GM19351 (cell line): ENCODE results near the gene PROSER2.
"Not testable (repeated sequence)": the region's sequence is repeated elsewhere in the genome, so short reads cannot be mapped to it uniquely, and the experiment has no call there.

ENCODE experiments used
- ATAC-seq: cut with Tn5 transposase; IDR thresholded peaks from one replicate; pipeline ENCODE4 v1.9.1; 2021; ENCODE audit warnings: mild to moderate bottlenecking, moderate library complexity; ENCODE audit not compliant: unreplicated experiment

PROSER2 gene

GRCh38 chr10:11832042-11832441 lies 8.9 kb downstream of the PROSER2 start:
- no peak for ATAC-seq

GRCh38 chr10:11835061-11835460 lies 11.9 kb downstream of the PROSER2 start:
- no peak for ATAC-seq

GRCh38 chr10:11835704-11836103 lies 12.5 kb downstream of the PROSER2 start:
- ATAC-seq = no peak

DNA sequence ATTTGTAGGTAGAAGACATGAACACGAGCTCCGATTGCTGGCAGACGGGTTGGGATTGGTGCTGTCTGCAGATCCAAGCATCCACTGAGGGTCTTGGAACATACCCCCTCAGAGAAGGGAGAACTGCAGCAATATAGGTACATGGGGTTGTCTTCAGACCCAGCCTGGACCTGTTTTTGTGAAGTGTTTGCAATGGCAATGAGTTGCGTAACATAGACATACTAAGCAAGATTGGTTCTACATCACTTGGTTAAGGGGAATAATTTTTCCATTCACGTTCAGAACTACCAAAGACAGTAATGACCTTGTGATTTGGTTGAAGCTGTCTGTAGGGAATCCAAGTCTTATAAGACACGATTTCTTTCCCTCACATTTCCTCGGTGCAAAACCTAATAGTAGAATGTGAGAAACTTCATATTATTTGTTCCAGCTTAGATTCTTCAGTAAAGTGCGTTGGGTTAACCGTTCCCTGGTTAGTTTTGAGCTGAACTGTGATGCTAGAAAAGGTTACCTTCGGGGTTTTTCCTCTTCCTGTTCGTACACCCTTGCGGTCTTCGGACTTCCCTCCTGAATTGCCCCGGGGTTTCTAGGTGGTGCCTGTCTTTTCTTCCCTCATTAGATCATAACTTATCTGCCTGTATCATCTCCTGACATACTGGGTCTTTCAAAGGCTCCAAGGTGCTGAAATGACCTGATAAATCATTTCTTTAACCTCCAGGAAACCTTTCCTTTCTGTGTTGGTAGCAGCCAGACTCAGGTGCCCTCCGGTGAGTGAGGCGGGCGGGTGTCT lies 14.4 kb downstream of the PROSER2 start:
- ATAC-seq = no peak

- ATAC-seq = no peak
Measured at GRCh38 chr10:11838298-11838852, 15.2 kb downstream of the PROSER2 start.

- no peak for ATAC-seq
Measured at GRCh38 chr10:11841375-11841774, 18.2 kb downstream of the PROSER2 start.

DNA sequence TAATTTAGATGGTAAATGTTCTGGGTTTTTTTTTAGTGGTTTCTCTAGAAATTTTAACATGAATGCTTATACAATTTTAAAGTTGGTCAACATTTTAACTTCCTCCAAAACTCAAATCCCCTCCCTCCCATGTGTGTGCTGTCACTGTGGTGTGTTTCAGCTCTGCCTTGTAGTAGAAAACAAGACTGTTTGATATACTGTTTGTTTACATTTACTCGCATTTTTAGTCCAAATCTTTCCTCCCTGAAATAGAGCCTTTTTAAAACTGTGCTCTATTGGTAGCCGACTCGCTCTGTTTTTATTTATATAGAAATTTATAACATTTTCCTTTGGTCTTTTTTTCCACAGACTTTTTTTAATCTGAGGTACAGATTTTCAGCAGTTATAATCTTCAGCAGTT lies 19.3 kb downstream of the PROSER2 start:
- ATAC-seq = no peak

DNA sequence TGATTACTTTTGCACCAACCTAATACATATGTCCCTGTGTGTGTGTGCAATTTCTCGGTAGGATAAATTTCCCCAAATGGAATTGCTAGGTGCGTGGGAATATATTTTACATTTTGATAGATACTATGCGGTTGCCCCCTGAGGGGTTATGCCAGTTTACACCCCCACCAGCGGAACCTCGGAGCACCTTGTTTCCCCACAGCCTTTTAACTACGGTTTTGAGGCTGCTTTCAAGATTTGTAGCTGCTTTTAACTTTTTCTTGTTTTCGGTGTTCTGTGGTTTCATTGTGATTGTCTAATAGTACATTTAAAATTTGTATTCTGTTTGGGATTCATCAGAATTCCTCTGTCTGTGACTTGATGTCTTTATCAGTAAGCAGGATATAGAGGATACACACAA lies 22.0 kb downstream of the PROSER2 start:
- ATAC-seq = no peak

DNA sequence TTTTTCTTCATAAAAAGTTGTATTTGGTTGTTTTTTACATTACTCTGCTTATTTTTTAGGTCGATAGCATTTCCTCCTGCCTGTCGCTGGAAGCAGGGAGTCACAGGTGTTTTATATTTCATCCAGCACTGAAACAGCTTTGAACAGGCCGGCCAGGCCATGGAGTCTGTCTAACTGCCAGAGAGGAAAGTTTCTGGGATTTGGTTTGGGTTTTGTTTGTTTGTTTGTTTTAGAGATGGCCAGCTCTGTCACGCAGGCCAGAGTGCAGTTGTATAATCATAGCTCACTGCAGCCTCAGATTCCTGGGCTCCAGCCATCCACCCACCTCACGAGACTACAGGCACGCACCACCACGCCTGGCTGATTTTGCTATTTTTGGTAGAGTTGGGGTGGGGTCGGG lies 23.4 kb downstream of the PROSER2 start:
- ATAC-seq = no peak

- ATAC-seq = no peak
Measured at GRCh38 chr10:11849277-11849676, 26.1 kb downstream of the PROSER2 start.

DNA sequence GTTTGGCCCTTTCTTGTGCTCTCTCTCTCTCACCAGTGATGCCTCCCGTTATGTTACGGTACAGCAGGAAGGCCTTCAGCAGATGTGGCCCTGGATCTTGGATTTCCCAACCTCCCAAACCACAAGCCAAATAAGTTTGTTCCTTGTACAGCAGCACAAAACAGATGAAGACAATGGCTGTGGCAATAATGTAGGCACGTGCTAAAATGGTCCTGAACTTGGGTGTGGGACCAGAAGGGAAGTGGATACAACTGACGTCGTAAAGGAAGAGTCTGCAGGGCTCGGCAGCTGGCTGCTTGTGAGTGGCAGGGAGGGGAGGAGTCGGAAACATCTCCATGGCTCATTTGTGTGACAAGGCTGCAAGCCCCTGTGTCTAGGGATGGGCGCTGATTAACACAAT lies 26.8 kb downstream of the PROSER2 start:
- ATAC-seq = no peak

GRCh38 chr10:11851910-11852309 lies 28.8 kb downstream of the PROSER2 start:
- ATAC-seq = no peak

DNA sequence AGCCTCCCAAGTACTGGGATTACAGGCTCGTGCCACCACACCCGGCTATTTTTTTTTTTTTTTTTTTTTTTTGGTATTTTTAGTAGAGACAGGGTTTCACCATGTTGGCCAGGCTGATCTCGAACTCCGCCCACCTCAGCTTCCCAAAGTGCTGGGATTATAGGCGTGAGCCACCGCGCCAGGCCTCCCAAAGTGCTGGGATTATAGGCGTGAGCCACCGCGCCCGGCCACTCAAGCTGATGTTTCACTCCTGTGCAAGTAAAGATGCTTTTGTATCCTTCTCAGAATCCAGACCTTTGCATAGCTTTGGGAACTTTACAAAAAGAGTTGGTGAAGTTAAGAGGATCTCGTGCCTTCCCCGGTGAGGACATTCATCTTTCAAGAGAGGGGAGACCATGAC lies 29.5 kb downstream of the PROSER2 start:
- not testable (repeated sequence) for ATAC-seq

DNA sequence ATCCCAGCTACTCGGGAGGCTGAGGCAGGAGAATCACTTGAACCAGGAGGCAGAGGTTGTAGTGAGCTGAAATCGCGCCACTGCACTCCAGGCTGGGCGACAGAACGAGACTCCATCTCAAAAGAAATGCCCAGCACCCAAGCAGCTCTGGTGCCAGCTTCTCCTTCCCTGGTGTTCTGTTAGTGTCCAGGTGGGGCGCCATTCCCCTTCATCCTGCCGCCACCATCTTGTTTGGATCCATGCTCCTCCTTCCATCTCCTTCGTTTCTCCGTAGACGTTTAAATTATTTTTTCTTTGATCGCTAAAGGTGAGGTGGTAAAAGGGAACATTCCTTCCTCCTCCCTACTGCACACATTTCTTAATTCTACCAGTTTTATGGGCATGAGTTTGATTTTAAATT lies 30.3 kb downstream of the PROSER2 start:
- no peak for ATAC-seq

- ATAC-seq = no peak
Measured at GRCh38 chr10:11854301-11854700, 31.1 kb downstream of the PROSER2 start.

DNA sequence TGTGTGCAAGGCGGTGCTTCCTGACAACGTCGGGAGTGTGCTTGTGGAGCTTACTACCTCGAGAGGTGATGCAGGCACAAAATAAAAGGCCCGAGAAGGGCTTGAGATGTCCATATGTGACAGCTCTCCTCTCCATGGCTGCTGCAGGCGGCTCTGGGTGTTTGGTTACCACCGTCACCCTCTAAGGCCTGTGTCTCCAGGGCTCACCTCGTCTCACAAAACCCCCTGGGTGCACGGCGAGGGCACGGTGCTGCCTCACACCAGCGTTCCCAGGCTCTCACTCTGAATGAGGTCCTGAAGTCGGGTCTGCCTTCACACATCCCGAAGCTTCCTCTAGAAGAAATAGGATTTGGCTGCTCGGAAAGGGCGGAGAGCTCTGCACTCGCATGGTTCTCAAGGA lies 32.9 kb downstream of the PROSER2 start:
- ATAC-seq = no peak

- ATAC-seq = no peak
Measured at GRCh38 chr10:11856678-11857077, 33.5 kb downstream of the PROSER2 start.

- no peak for ATAC-seq
Measured at GRCh38 chr10:11858093-11858492, 34.9 kb downstream of the PROSER2 start.

DNA sequence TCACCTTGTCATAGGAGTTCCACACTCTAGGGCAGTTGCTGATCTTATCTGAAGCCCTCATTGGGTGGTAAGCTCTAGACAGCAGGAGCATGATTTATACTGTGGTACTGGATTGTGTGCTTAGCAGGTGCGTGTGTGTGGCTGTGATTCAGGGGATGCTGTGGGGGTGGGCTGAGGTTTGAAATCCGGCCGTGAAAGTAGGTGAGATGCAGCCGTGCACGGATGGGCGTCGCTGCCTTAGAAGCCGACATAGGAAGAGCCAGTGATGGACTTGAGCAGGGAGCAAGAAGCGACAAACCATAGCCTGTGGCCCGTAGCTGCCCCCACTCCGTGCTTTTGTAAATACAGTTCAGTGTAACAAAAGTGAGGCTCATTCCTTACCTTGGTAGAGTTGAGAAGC lies 38.2 kb downstream of the PROSER2 start:
- no peak for ATAC-seq

- ATAC-seq = no peak
Measured at GRCh38 chr10:11861811-11862428, 38.8 kb downstream of the PROSER2 start.

GRCh38 chr10:11863353-11864109 lies 40.4 kb downstream of the PROSER2 start:
- peak; percentile 99 for ATAC-seq

DNA sequence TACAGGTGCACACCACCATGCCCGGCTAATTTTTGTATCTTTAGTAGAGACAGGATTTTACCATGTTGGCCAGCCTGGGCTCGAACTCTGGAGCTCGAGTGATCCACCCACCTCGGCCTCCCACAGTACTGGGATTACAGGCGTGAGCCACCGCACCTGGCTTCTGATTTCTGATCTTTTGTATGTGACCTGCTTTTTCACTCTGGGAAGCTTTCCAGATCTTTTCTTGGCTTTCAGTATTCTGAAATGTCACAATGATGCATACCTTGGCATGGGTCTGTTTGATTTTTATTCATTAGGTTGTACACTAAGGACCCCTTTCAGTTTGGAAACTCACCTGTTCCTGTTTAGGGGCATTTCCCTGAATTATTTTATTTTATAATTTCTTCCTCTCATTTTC lies 41.6 kb downstream of the PROSER2 start:
- ATAC-seq = no peak
